22Rv1 (cell line): Measurements from ENCODE around the gene ARMC9.

Experiments used
- H3K27ac ChIP-seq: fragments of 450-650 bp; 2 replicates; pipeline ENCODE4 v1.5.1; 2017
- CTCF ChIP-seq: fragments of 450-650 bp; IDR thresholded peaks from 2 replicates; pipeline ENCODE4 v1.5.1; 2017; ENCODE audit warnings: mild to moderate bottlenecking
- ZFX ChIP-seq: fragments of 450-650 bp; IDR thresholded peaks from 2 replicates; pipeline ENCODE4 v1.6.1; 2017; ENCODE audit warnings: antibody characterized with exemption, borderline replicate concordance

ARMC9 gene

GRCh38 chr2:231387904-231388724, 189.7 kb downstream of the ARMC9 start:
- no peak overlapping the region for H3K27ac ChIP-seq
- TF ChIP-seq CTCF: no peak
- no peak for TF ChIP-seq ZFX

- TF ChIP-seq ZFX (no peak), CTCF (no peak)
- H3K27ac ChIP-seq: no peak overlapping the region
Measured at GRCh38 chr2:231388725-231389346, 190.4 kb downstream of the ARMC9 start.

GRCh38 chr2:231390667-231391066, 192.2 kb downstream of the ARMC9 start:
- no peak overlapping the region for H3K27ac ChIP-seq
- TF ChIP-seq ZFX (no peak), CTCF (no peak)

- H3K27ac ChIP-seq: no peak overlapping the region
- TF ChIP-seq ZFX (no peak), CTCF (no peak)
Measured at GRCh38 chr2:231391981-231392380, 193.6 kb downstream of the ARMC9 start.

- no peak overlapping the region for H3K27ac ChIP-seq
- no peak for TF ChIP-seq CTCF
- TF ChIP-seq ZFX: no peak
Measured at GRCh38 chr2:231392431-231393148, 194.2 kb downstream of the ARMC9 start.

- TF ChIP-seq ZFX (no peak), CTCF (no peak)
- H3K27ac ChIP-seq: no peak overlapping the region
Measured at GRCh38 chr2:231393149-231394131, 195.0 kb downstream of the ARMC9 start.
